Colonic mucosa (tissue), 4 donors: ENCODE data around the gene ABCC2. TPM values are rescaled to one million over a fixed set of nuclear protein-coding genes. Genes with fewer than 3 reads are reported as not detected.
A peak's percentile ranks its signal among the peaks of the same experiment; 100 is the strongest.
"Not testable (repeated sequence)": the region's sequence is repeated elsewhere in the genome, so short reads cannot be mapped to it uniquely, and the experiment has no call there.

Source experiments
- DNase-seq: peaks from one replicate; pipeline ENCODE4 v3.0.0-alpha.2; 2020
- H3K27ac ChIP-seq: fragments of 200-600 bp; one replicate; pipeline ENCODE4 v1.8.0; 2021
- H3K27me3 ChIP-seq: fragments of 200-600 bp; one replicate; pipeline ENCODE4 v1.8.0; 2021
- H3K36me3 ChIP-seq: fragments of 200-600 bp; one replicate; pipeline ENCODE4 v1.8.0; 2021
- H3K4me1 ChIP-seq: fragments of 200-600 bp; one replicate; pipeline ENCODE4 v1.8.0; 2021; ENCODE audit warnings: mild to moderate bottlenecking
- H3K4me3 ChIP-seq: fragments of 200-600 bp; one replicate; pipeline ENCODE4 v1.8.0; 2021
- H3K9ac ChIP-seq, 2 donors: one replicate each; pipeline ENCODE4 v1.7.0; 2013; ENCODE audit warnings: control low read depth in 2 of 2, low read depth in 2 of 2, low read length in 2 of 2
- H3K9me3 ChIP-seq: fragments of 200-600 bp; one replicate; pipeline ENCODE4 v1.8.0; 2021
- CTCF ChIP-seq: fragments of 200-600 bp; IDR thresholded peaks from one replicate; pipeline ENCODE4 v1.8.0; 2022; ENCODE audit warnings: antibody characterized with exemption, mild to moderate bottlenecking
- intact Hi-C: fragments of 100-400 bp; cut with DNase I; formaldehyde crosslinking; loops from one replicate; pipeline ENCODE4 v1.14.1; 2022
- total RNA-seq, 2 donors: library from RNA; stranded (reverse); fragmentation: NEBNext Ultra II Directional in 1 of 2; extraction: Animal tissue kit (Norgen Biotek cat#: 25700) in 1 of 2; gene quantifications; one replicate each; pipeline ENCODE4 v1.2.1, GENCODE V29; 2021
- donor health status: healthy.
- donor health status: DM: no; HTN: no; CAD: no.
- donor health status: DM: no; HTN: no; CAD: no.

ABCC2 gene
- total RNA-seq, 2 donors from 2014 or later, result 0.45 to 0.72 TPM

DNA sequence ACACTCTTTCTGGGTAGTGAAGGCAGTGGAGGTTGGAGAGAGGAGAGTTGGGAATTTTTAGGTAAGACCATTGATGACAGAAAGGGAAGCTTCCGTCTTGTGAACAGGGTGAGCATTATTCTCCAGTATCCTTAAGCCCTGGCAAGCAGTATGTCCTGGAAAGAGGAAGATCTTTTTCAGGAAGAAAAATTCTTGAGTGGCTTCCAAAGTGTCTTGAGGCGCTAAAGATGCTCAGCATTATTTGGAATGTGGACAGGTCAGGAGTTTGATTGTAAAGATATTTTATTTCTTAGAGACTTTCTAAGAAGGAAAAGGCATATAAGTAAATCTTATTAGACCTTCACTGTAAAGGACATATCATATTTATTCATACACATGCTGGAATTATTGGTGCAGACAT is 54.3 kb downstream of the ABCC2 start:
- intact Hi-C loops, result no loop called here
- Histone ChIP-seq H3K9ac (no peak overlapping the region), H3K36me3 (no peaks in the 10 kb centered on the region), H3K4me3 (no peak overlapping the region), H3K9me3 (no peaks in the 10 kb centered on the region), H3K27ac (no peak overlapping the region), H3K27me3 (no peaks in the 10 kb centered on the region), H3K4me1 (no peaks in the 10 kb centered on the region)
- TF ChIP-seq CTCF, result no peak
- no peak for DNase-seq

GRCh38 chr10:99840859-99841258 is 58.4 kb downstream of the ABCC2 start:
- H3K36me3 ChIP-seq, H3K27ac ChIP-seq, H3K9me3 ChIP-seq, H3K4me3 ChIP-seq, DNase-seq, H3K27me3 ChIP-seq, intact Hi-C loops, H3K4me1 ChIP-seq, H3K9ac ChIP-seq: not testable (repeated sequence)

- intact Hi-C loops, result no loop called here
Observed at GRCh38 chr10:99841746-99842145, 59.3 kb downstream of the ABCC2 start.

DNA sequence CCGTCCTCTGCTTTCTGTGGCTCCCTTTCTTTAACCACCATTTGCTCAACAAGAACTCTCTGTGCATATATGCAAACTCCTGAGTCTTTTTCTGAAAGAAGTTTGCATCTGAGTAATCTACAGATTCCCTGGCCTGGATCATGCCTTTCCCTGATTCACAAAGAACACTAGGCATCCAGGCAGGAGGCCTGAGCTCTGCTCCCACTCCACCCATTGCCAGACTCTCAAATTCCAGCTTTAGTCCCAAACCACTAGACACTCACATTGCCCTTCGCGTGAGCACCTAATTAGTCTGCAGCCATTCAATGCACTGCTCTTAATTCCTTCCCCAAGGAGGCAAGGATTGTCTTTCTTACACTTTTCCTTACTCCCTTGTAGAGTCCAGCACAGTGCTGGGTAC is 60.9 kb downstream of the ABCC2 start:
- Histone ChIP-seq H3K4me1 (no peaks in the 10 kb centered on the region), H3K9me3 (no peaks in the 10 kb centered on the region), H3K27me3 (no peaks in the 10 kb centered on the region), H3K27ac (no peak overlapping the region), H3K36me3 (no peaks in the 10 kb centered on the region), H3K4me3 (no peak overlapping the region), H3K9ac (no peak overlapping the region)
- no peak for TF ChIP-seq CTCF
- no peak for DNase-seq
- intact Hi-C loops, result no loop called here

More at GRCh38 chr10:99841746-99842145, 59.3 kb downstream of the ABCC2 start:
- Histone ChIP-seq H3K27ac (no peak overlapping the region), H3K36me3 (no peaks in the 10 kb centered on the region), H3K4me3 (no peak overlapping the region), H3K9ac (no peak overlapping the region), H3K9me3 (no peaks in the 10 kb centered on the region), H3K27me3 (no peaks in the 10 kb centered on the region), H3K4me1 (no peaks in the 10 kb centered on the region)
- TF ChIP-seq CTCF, result no peak
- DNase-seq, result no peak

DNA sequence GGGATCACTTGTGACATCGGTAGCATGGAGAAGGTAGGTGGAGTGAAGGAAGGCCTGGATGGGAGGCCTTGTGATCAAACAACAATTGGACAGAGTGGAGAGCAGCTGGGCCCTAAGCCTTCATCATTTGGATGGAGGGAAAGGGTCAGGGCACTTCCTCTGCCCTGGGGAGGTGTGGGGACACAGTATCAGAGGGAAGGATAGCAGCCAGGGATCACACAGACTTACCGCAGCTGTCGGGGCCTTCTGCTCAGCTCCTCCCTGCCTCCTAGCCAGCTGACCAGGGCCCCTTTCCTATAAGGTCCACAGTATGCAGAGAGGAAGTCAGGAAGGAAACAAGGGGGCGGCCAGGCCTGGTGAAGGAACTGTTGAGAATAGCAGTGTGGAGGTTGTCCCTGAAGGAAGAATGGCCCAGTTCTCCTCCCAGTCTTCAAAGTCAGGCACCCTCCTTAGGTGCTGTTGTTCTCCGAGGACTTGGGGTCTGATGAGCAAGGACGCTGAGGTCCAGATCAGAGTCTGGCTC is 62.1 kb downstream of the ABCC2 start:
- no peaks in the 10 kb centered on the region for H3K27me3 ChIP-seq
- no peaks in the 10 kb centered on the region for H3K36me3 ChIP-seq
- H3K9ac ChIP-seq, result no peak overlapping the region
- no peak overlapping the region for H3K4me3 ChIP-seq
- H3K4me1 ChIP-seq, result no peaks in the 10 kb centered on the region
- no peak for DNase-seq
- intact Hi-C loops, result loop anchor here (2.0 kb wide), 1 partner anchor 202 kb away; no protein-coding TSS in a partner anchor
- H3K27ac ChIP-seq, result no peak overlapping the region
- H3K9me3 ChIP-seq, result no peaks in the 10 kb centered on the region
- TF ChIP-seq CTCF, result no peak

DNA sequence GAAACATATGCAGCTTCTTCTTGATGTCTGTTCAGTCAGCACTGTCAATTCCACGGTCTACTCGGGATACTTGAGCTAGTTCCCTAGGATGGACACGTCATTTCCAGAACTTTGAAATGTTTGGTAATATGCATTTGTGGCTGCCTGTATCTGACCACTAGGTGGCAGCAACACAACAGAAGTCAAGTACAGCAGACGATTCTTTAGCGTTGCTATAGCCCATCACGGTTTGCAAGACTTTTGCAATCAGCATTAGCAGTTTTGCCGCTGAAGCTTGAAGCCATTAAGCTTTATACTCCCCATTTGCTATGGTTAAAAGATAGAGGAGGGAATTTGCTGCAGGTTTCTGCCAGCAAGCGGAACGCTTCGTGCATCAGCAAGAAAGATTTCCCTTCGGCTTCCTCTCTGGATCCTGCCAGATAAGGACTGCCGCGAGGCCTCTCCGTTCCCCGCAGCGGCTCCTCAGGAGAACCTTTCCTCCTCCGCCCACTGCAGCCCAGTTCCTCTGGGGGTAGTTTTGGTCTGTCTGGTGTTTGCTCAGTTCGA is 63.5 kb downstream of the ABCC2 start:
- peak; percentile 83 for TF ChIP-seq CTCF
- H3K9me3 ChIP-seq, result no peaks in the 10 kb centered on the region
- H3K4me1 ChIP-seq, result no peaks in the 10 kb centered on the region
- no peak overlapping the region for H3K27ac ChIP-seq
- no peaks in the 10 kb centered on the region for H3K36me3 ChIP-seq
- intact Hi-C loops, result loop anchor here (2.0 to 5.0 kb wide), 2 partner anchors 121 to 201 kb away; no protein-coding TSS in a partner anchor
- H3K4me3 ChIP-seq, result no peak overlapping the region
- H3K9ac ChIP-seq, result peak overlapping the region in 1 of 2 donors; percentile 3
- DNase-seq, result peak; percentile 83
- H3K27me3 ChIP-seq, result no peaks in the 10 kb centered on the region
